Cardiac muscle cell (in vitro differentiated cells and primary cell): ENCODE measurements around the gene AK5. TPM values are rescaled to one million over a fixed set of nuclear protein-coding genes. Genes with fewer than 3 reads are reported as not detected.
A peak's percentile ranks its signal among the peaks of the same experiment; 100 is the strongest.

Experiments used
- DNase-seq, 2 donors: peaks; one replicate each; pipeline versions ENCODE4 v3.0.0 to v3.0.0-alpha.2; 2010 to 2017; ENCODE audit warnings: low read depth in 1 of 2, low spot score in 1 of 2
- H3K27ac ChIP-seq: fragments of 200-600 bp; sonication (generic); 2 replicates; pipeline ENCODE4 v1.5.1; 2016
- H3K27me3 ChIP-seq: fragments of 200-600 bp; sonication (generic); 2 replicates; pipeline ENCODE4 v1.6.0; 2016; ENCODE audit warnings: control low read depth
- H3K36me3 ChIP-seq: fragments of 200-600 bp; sonication (generic); 2 replicates; pipeline ENCODE4 v1.5.1; 2016; ENCODE audit warnings: control low read depth
- H3K4me1 ChIP-seq: fragments of 200-600 bp; sonication (generic); 2 replicates; pipeline ENCODE4 v1.8.1; 2017; ENCODE audit warnings: low read depth, mild to moderate bottlenecking, mixed run types
- H3K4me3 ChIP-seq: fragments of 200-600 bp; sonication (generic); 2 replicates; pipeline ENCODE4 v1.5.1; 2016; ENCODE audit warnings: mild to moderate bottlenecking
- H3K9me3 ChIP-seq: fragments of 200-600 bp; sonication (generic); 2 replicates; pipeline ENCODE4 v1.5.1; 2017; ENCODE audit warnings: low read depth, mild to moderate bottlenecking, control low read depth
- polyA plus RNA-seq: library from polyadenylated mRNA; unstranded; fragments of >200 nt; fragmentation: Nextera tagmentation; extraction: Ambion mirVana; gene quantifications from 2 replicates; pipeline ENCODE4 v1.2.1, GENCODE V29; 2016
- total RNA-seq: library from RNA; depleted of rRNA; stranded (reverse); fragments of >200 nt; gene quantifications from 2 replicates; pipeline ENCODE4 v1.2.3, GENCODE V29; 2016
- TF ChIP-seq, protein P1 (sequence below): IDR thresholded peaks from 2 replicates; pipeline ENCODE4 v1.5.1; 2012; ENCODE audit warnings: low read depth, mild to moderate bottlenecking, low read length

Gene AK5
- total and polyA plus RNA-seq, 2 experiments from 2014 or later = 0.69 to 0.97 TPM

GRCh38 chr1:77565321-77565720 is 283.5 kb downstream of the AK5 start:
- TF ChIP-seq, protein P1, sequence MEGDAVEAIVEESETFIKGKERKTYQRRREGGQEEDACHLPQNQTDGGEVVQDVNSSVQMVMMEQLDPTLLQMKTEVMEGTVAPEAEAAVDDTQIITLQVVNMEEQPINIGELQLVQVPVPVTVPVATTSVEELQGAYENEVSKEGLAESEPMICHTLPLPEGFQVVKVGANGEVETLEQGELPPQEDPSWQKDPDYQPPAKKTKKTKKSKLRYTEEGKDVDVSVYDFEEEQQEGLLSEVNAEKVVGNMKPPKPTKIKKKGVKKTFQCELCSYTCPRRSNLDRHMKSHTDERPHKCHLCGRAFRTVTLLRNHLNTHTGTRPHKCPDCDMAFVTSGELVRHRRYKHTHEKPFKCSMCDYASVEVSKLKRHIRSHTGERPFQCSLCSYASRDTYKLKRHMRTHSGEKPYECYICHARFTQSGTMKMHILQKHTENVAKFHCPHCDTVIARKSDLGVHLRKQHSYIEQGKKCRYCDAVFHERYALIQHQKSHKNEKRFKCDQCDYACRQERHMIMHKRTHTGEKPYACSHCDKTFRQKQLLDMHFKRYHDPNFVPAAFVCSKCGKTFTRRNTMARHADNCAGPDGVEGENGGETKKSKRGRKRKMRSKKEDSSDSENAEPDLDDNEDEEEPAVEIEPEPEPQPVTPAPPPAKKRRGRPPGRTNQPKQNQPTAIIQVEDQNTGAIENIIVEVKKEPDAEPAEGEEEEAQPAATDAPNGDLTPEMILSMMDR = no peak
- Histone ChIP-seq H3K4me1 (no peaks in the 10 kb centered on the region), H3K9me3 (no peaks in the 10 kb centered on the region), H3K36me3 (peaks cover 45% of the 10 kb centered on the region), H3K27me3 (no peaks in the 10 kb centered on the region), H3K4me3 (no peak overlapping the region), H3K27ac (peak overlapping the region; percentile 6)
- no peak for DNase-seq

DNA sequence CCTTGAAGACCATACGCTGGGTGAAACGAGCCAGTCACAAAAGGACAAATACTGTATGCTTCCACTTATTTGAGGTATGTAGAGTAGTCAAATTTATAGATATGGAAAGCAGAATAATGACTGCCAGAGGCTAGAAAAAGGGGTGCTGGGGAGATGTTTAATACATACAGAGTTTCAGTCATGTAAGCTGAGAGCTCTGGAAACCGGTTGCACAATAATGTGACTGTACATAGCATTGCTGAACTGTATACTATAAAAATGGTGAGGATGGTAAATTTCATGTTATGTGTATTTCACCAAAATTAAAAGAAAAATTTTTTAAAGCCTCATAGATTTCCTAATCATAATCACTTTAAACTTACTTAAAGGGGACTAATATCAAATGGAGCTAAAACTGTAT is 289.8 kb downstream of the AK5 start:
- H3K9me3 ChIP-seq = no peaks in the 10 kb centered on the region
- no peak for DNase-seq
- peaks cover 49% of the 10 kb centered on the region for H3K36me3 ChIP-seq
- H3K27me3 ChIP-seq = no peaks in the 10 kb centered on the region
- no peaks in the 10 kb centered on the region for H3K4me1 ChIP-seq
- TF ChIP-seq, protein P1 = no peak
- H3K4me3 ChIP-seq = no peak overlapping the region
- no peak overlapping the region for H3K27ac ChIP-seq

DNA sequence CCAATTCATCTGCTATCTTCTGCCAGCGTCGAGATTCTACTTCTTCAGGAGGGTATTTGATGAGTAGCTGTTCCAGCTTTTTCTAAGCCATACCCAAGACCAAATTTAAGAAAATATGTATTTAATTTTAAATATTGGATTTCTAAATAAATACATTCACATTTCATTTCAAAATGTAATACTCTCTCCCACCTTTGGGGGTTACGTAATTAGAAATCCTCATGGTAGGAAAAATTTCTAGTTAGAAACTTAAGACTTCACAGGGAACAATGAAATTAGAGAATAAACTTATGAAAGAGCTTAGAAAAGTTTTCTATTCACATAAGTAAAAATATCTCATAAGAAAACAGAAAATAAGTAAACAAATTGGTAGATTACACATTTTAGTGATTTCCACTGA is 297.7 kb downstream of the AK5 start:
- Histone ChIP-seq H3K36me3 (peaks cover 48% of the 10 kb centered on the region), H3K27ac (no peak overlapping the region), H3K27me3 (no peaks in the 10 kb centered on the region), H3K4me3 (no peak overlapping the region), H3K4me1 (no peaks in the 10 kb centered on the region), H3K9me3 (no peaks in the 10 kb centered on the region)
- no peak for DNase-seq
- TF ChIP-seq, protein P1 = no peak

DNA sequence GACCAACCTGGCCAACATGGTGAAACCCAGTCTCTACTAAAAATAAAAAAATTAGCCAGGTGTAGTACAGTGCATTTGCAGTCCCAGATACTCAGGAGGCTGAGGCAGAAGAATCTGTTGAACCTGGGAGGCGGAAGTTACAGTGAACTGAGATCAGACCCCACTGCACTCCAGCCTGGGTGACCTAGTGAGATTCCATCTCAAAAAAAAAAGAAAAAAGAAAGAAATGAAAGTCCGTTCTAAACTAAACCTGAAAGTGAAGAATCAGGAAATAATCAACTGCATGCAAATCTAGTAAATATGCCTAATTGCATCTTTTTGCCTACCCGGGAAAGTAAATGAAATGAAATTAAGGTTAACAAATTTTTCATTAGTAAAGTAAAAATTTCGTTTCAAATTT is 301.1 kb downstream of the AK5 start:
- TF ChIP-seq, protein P1 = no peak
- Histone ChIP-seq H3K4me3 (no peak overlapping the region), H3K4me1 (no peaks in the 10 kb centered on the region), H3K9me3 (no peaks in the 10 kb centered on the region), H3K36me3 (peaks cover 34% of the 10 kb centered on the region), H3K27ac (no peak overlapping the region), H3K27me3 (no peaks in the 10 kb centered on the region)
- no peak for DNase-seq

- H3K27ac ChIP-seq = no peak overlapping the region
- H3K36me3 ChIP-seq = peaks cover 30% of the 10 kb centered on the region
- H3K27me3 ChIP-seq = no peaks in the 10 kb centered on the region
- TF ChIP-seq, protein P1 = no peak
- no peak for DNase-seq
- no peaks in the 10 kb centered on the region for H3K9me3 ChIP-seq
- no peak overlapping the region for H3K4me3 ChIP-seq
- H3K4me1 ChIP-seq = no peaks in the 10 kb centered on the region
Observed at GRCh38 chr1:77583483-77583882, 301.7 kb downstream of the AK5 start.

- H3K4me1 ChIP-seq = no peaks in the 10 kb centered on the region
- no peaks in the 10 kb centered on the region for H3K27me3 ChIP-seq
- H3K27ac ChIP-seq = no peak overlapping the region
- no peak for DNase-seq
- no peak overlapping the region for H3K4me3 ChIP-seq
- TF ChIP-seq, protein P1 = no peak
- no peaks in the 10 kb centered on the region for H3K9me3 ChIP-seq
- H3K36me3 ChIP-seq = peaks cover 23% of the 10 kb centered on the region
Observed at GRCh38 chr1:77584884-77585283, 303.1 kb downstream of the AK5 start.
